Body of pancreas (tissue), 4 donors: ENCODE measurements around the gene AMMECR1. TPM values are rescaled to one million over a fixed set of nuclear protein-coding genes. Genes with fewer than 3 reads are reported as not detected.

Experiments
- ATAC-seq: fragments of 150-250 bp; one replicate; pipeline ENCODE4 v1.9.1; 2016
- DNase-seq, 4 donors: peaks; one replicate each; pipeline ENCODE4 v3.0.0-alpha.2; 2019
- H3K27ac ChIP-seq, 4 donors: fragments of 200-600 bp; sonication (generic); 1 replicate in 3 of 4; 2 replicates in 1 of 4; pipeline versions ENCODE4 v1.5.1 to v1.6.1; 2016 to 2019; ENCODE audit warnings: mild to moderate bottlenecking in 1 of 4, mixed read lengths in 1 of 4, moderate library complexity in 1 of 4
- H3K27me3 ChIP-seq, 2 donors: fragments of 200-600 bp; sonication (generic); one replicate each; pipeline ENCODE4 v1.6.0; 2016; ENCODE audit warnings: mild to moderate bottlenecking in 1 of 2
- H3K36me3 ChIP-seq, 2 donors: fragments of 200-600 bp; sonication (generic); replicated peaks in 1 of 2; 2 replicates each; pipeline ENCODE4 v1.5.1; 2016; ENCODE audit warnings: low read depth in 2 of 2; ENCODE audit not compliant: insufficient read depth in 1 of 2
- H3K4me1 ChIP-seq: fragments of 200-600 bp; sonication (generic); one replicate; pipeline ENCODE4 v1.6.0; 2016
- H3K4me3 ChIP-seq, 2 donors: fragments of 200-600 bp; sonication (generic); 1 replicate in 1 of 2; 2 replicates in 1 of 2; pipeline ENCODE4 v1.5.1; 2016 to 2019
- H3K9me3 ChIP-seq, 3 donors: fragments of 200-600 bp; sonication (generic); 1 replicate in 2 of 3; 2 replicates in 1 of 3; pipeline ENCODE4 v1.5.1; 2016
- POLR2A ChIP-seq, 3 donors: fragments of 450-650 bp; IDR thresholded peaks; one replicate each; pipeline ENCODE4 v1.6.1; 2016; ENCODE audit warnings: antibody characterized with exemption in 3 of 3, mild to moderate bottlenecking in 2 of 3
- WGBS, 2 donors: methylation state at CpG; one replicate each; pipeline ENCODE4 v1.1.5; 2017; 5-methylcytosine and 5-hydroxymethylcytosine counted together
- intact Hi-C: fragments of 100-400 bp; cut with DNase I; formaldehyde crosslinking; loops from one replicate; pipeline ENCODE4 v1.15.1; 2023
- total RNA-seq, 2 donors: library from RNA; depleted of rRNA; stranded (reverse); fragments of >200 nt; gene quantifications; one replicate each; pipeline ENCODE4 v1.1.0, GENCODE V29; 2016
- TF ChIP-seq, protein P1 (sequence below), 7 experiments: fragments of 450-650 bp in 4 of 7; fragments of 200-600 bp in 3 of 7; sonication (generic) in 3 of 7; IDR thresholded peaks; one replicate each; pipeline ENCODE4 v1.5.1; 2016 to 2019; ENCODE audit warnings: antibody characterized with exemption in 7 of 7

Gene AMMECR1
- total RNA-seq, 2 donors from 2014 or later = 1.6 to 6.5 TPM

DNA sequence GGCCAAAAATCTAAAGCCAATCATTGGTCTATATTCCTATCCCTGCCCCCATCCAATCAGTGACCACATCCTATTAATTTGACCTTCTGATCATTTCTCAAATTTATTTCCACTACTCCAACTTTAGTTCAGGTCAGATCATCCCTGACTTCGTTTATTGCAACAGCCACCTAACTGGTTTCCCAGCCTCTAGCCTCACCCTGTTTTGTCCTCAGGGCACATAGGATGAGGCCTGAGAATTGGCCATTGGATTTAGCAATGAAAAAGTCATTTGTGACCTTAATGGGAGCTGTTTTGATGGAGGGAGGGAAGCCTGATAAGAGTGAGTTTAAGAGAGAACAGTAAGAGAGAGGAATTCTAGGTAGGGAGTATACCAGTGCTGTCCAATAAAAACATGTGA lies 155.0 kb downstream of the AMMECR1 start:
- ATAC-seq = no peak

DNA sequence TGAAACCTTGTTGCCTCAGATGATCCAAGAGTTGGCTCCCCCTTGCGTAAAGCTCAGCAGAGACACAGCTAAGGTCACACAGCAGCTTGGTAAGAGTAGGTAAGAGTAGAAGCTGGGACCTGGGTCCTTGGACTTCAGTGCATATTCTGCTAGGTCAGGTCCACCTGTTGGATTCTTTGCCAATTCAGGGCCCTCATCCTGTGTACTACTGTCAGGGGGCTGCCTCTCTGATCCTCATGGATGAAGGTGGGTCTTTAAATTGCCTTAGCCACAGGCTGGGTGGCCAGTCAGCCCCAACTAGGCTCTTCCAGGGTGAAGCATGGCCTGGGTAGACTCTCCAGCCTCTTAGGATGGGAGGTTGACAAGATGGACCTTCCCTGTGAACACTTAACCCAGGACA lies 155.8 kb downstream of the AMMECR1 start:
- intact Hi-C loops = no loop called here
- no peaks in the 10 kb centered on the region for H3K9me3 ChIP-seq
- DNase-seq = no peak
- H3K4me3 ChIP-seq = no peak overlapping the region
- no peaks in the 10 kb centered on the region for H3K36me3 ChIP-seq
- H3K27me3 ChIP-seq = no peaks in the 10 kb centered on the region
- no peak overlapping the region for H3K27ac ChIP-seq
- TF ChIP-seq POLR2A (IDR thresholded peaks at IDR 0.05) = no peak
- TF ChIP-seq, protein P1, sequence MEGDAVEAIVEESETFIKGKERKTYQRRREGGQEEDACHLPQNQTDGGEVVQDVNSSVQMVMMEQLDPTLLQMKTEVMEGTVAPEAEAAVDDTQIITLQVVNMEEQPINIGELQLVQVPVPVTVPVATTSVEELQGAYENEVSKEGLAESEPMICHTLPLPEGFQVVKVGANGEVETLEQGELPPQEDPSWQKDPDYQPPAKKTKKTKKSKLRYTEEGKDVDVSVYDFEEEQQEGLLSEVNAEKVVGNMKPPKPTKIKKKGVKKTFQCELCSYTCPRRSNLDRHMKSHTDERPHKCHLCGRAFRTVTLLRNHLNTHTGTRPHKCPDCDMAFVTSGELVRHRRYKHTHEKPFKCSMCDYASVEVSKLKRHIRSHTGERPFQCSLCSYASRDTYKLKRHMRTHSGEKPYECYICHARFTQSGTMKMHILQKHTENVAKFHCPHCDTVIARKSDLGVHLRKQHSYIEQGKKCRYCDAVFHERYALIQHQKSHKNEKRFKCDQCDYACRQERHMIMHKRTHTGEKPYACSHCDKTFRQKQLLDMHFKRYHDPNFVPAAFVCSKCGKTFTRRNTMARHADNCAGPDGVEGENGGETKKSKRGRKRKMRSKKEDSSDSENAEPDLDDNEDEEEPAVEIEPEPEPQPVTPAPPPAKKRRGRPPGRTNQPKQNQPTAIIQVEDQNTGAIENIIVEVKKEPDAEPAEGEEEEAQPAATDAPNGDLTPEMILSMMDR (IDR thresholded peaks at IDR 0.05) = no peak
- H3K4me1 ChIP-seq = peaks cover 6% of the 10 kb centered on the region
- ATAC-seq = no peak
- WGBS, 2 donors = no CpG with 5 or more reads among the region's 1 CpG

More for the DNA sequence above, 155.0 kb downstream of the AMMECR1 start:
- 40 to 64% methylated on average over 1 of the region's 1 CpG for WGBS, 2 donors
- DNase-seq = no peak
- Histone ChIP-seq H3K4me3 (no peak overlapping the region), H3K4me1 (peaks cover 6% of the 10 kb centered on the region), H3K36me3 (no peaks in the 10 kb centered on the region), H3K27me3 (no peaks in the 10 kb centered on the region), H3K27ac (no peak overlapping the region), H3K9me3 (no peaks in the 10 kb centered on the region)
- no peak for TF ChIP-seq POLR2A (IDR thresholded peaks at IDR 0.05)
- TF ChIP-seq, protein P1 (IDR thresholded peaks at IDR 0.05) = no peak
- intact Hi-C loops = no loop called here

- H3K4me1 ChIP-seq = peaks cover 6% of the 10 kb centered on the region
- no peak for DNase-seq
- WGBS, 2 donors = 88 to 100% methylated on average over 1 of the region's 1 CpG
- H3K9me3 ChIP-seq = no peaks in the 10 kb centered on the region
- H3K27ac ChIP-seq = no peak overlapping the region
- ATAC-seq = no peak
- H3K4me3 ChIP-seq = no peak overlapping the region
- intact Hi-C loops = no loop called here
- H3K36me3 ChIP-seq = no peaks in the 10 kb centered on the region
- H3K27me3 ChIP-seq = no peaks in the 10 kb centered on the region
- TF ChIP-seq POLR2A (IDR thresholded peaks at IDR 0.05) = no peak
- TF ChIP-seq, protein P1 (IDR thresholded peaks at IDR 0.05) = no peak
Observed at GRCh38 chrX:110161361-110161686, 156.6 kb downstream of the AMMECR1 start.

GRCh38 chrX:110159865-110160264 lies 158.0 kb downstream of the AMMECR1 start:
- H3K4me3 ChIP-seq = no peak overlapping the region
- DNase-seq (no peak), ATAC-seq (no peak)
- no peak overlapping the region for H3K27ac ChIP-seq
- WGBS, 2 donors = 46% methylated on average over 2 of the region's 2 CpGs; no CpG with 5 or more reads in 1 of the 2 donors
- intact Hi-C loops = loop anchor here (5.0 kb wide), 1 partner anchor 247 kb away; no protein-coding TSS in a partner anchor
- H3K27me3 ChIP-seq = no peaks in the 10 kb centered on the region
- TF ChIP-seq, protein P1 (IDR thresholded peaks at IDR 0.05) = no peak
- no peak for TF ChIP-seq POLR2A (IDR thresholded peaks at IDR 0.05)
- H3K36me3 ChIP-seq = no peaks in the 10 kb centered on the region
- H3K4me1 ChIP-seq = peaks cover 6% of the 10 kb centered on the region
- H3K9me3 ChIP-seq = no peaks in the 10 kb centered on the region

- no peak for ATAC-seq
- H3K4me3 ChIP-seq = no peak overlapping the region
- DNase-seq = no peak
- no peaks in the 10 kb centered on the region for H3K9me3 ChIP-seq
- 76 to 86% methylated on average over 7 of the region's 7 CpGs for WGBS, 2 donors
- H3K36me3 ChIP-seq = no peaks in the 10 kb centered on the region
- H3K27ac ChIP-seq = no peak overlapping the region
- H3K4me1 ChIP-seq = peaks cover 6% of the 10 kb centered on the region
- TF ChIP-seq, protein P1 (IDR thresholded peaks at IDR 0.05) = no peak
- no peak for TF ChIP-seq POLR2A (IDR thresholded peaks at IDR 0.05)
- intact Hi-C loops = loop anchor here (5.0 kb wide), 1 partner anchor 248 kb away; no protein-coding TSS in a partner anchor
- no peaks in the 10 kb centered on the region for H3K27me3 ChIP-seq
Observed at GRCh38 chrX:110159235-110159634, 158.7 kb downstream of the AMMECR1 start.
